Measurements from ENCODE around the gene ORC3.
"Not testable (repeated sequence)": the region's sequence is repeated elsewhere in the genome, so short reads cannot be mapped to it uniquely, and the experiment has no call there.

Gene ORC3

GRCh38 chr6:87663434-87663833 lies 73.5 kb downstream of the ORC3 start:
- DNase-seq, result no peak

GRCh38 chr6:87664921-87665485 lies 75.1 kb downstream of the ORC3 start:
- no peak for DNase-seq

- no peak for DNase-seq
Measured at GRCh38 chr6:87667032-87667431, 77.1 kb downstream of the ORC3 start.

GRCh38 chr6:87668013-87668412 lies 78.1 kb downstream of the ORC3 start:
- DNase-seq, result no peak

- DNase-seq, result no peak
Measured at GRCh38 chr6:87669051-87669450, 79.1 kb downstream of the ORC3 start.

GRCh38 chr6:87670707-87671106 lies 80.8 kb downstream of the ORC3 start:
- no peak for DNase-seq

- DNase-seq, result no peak
Measured at GRCh38 chr6:87671555-87672029, 81.7 kb downstream of the ORC3 start.

GRCh38 chr6:87672641-87673040 lies 82.7 kb downstream of the ORC3 start:
- DNase-seq, result no peak

GRCh38 chr6:87673237-87673636 lies 83.3 kb downstream of the ORC3 start:
- DNase-seq, result no peak

GRCh38 chr6:87674290-87674689 lies 84.4 kb downstream of the ORC3 start:
- no peak for DNase-seq

GRCh38 chr6:87675004-87675681 lies 85.2 kb downstream of the ORC3 start:
- DNase-seq, result no peak

- no peak for DNase-seq
Measured at GRCh38 chr6:87682310-87682709, 92.4 kb downstream of the ORC3 start.

- no peak for DNase-seq
Measured at GRCh38 chr6:87683890-87684289, 94.0 kb downstream of the ORC3 start.

GRCh38 chr6:87684895-87685654 lies 95.1 kb downstream of the ORC3 start:
- no peak for DNase-seq

GRCh38 chr6:87686636-87687205 lies 96.8 kb downstream of the ORC3 start:
- DNase-seq, result not testable (repeated sequence)

GRCh38 chr6:87687296-87687695 lies 97.4 kb downstream of the ORC3 start:
- no peak for DNase-seq

GRCh38 chr6:87687893-87688292 lies 98.0 kb downstream of the ORC3 start:
- not testable (repeated sequence) for DNase-seq

- DNase-seq, result no peak
Measured at GRCh38 chr6:87690441-87690840, 100.5 kb downstream of the ORC3 start.

- no peak for DNase-seq
Measured at GRCh38 chr6:87692086-87692485, 102.2 kb downstream of the ORC3 start.

- not testable (repeated sequence) for DNase-seq
Measured at GRCh38 chr6:87696817-87697216, 106.9 kb downstream of the ORC3 start.

GRCh38 chr6:87697581-87698546 lies 107.9 kb downstream of the ORC3 start:
- no peak for DNase-seq

GRCh38 chr6:87698547-87699006 lies 108.6 kb downstream of the ORC3 start:
- DNase-seq, result no peak
